MM.1S (cell line): ENCODE data around the gene ACSS1.

Experiments used
- EZH2 ChIP-seq: fragments of 300-600 bp; sonication (generic); optimal IDR thresholded peaks from 2 replicates; pipeline ENCODE3; 2017; ENCODE audit warnings: low read depth, mild to moderate bottlenecking, antibody characterized with exemption, low read length, mixed read lengths
- TF ChIP-seq, protein P1 (sequence below): fragments of 300-600 bp; sonication (generic); IDR thresholded peaks from 2 replicates; pipeline ENCODE4 v1.5.1; 2016; ENCODE audit warnings: antibody characterized with exemption, low read length, mixed read lengths

GRCh38 chr20:24986436-24987015 lies 71.4 kb downstream of the ACSS1 start:
- no peak for TF ChIP-seq EZH2
- TF ChIP-seq, protein P1, sequence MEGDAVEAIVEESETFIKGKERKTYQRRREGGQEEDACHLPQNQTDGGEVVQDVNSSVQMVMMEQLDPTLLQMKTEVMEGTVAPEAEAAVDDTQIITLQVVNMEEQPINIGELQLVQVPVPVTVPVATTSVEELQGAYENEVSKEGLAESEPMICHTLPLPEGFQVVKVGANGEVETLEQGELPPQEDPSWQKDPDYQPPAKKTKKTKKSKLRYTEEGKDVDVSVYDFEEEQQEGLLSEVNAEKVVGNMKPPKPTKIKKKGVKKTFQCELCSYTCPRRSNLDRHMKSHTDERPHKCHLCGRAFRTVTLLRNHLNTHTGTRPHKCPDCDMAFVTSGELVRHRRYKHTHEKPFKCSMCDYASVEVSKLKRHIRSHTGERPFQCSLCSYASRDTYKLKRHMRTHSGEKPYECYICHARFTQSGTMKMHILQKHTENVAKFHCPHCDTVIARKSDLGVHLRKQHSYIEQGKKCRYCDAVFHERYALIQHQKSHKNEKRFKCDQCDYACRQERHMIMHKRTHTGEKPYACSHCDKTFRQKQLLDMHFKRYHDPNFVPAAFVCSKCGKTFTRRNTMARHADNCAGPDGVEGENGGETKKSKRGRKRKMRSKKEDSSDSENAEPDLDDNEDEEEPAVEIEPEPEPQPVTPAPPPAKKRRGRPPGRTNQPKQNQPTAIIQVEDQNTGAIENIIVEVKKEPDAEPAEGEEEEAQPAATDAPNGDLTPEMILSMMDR: no peak
